Stomach (tissue), 4 donors: Measurements from ENCODE around the gene PCF11.

Experiments
- CTCF ChIP-seq, 7 experiments: fragments of 450-650 bp in 4 of 7; fragments of 200-600 bp in 3 of 7; sonication (generic) in 3 of 7; IDR thresholded peaks; one replicate each; pipeline ENCODE4 v1.5.1; 2016 to 2019; ENCODE audit warnings: antibody characterized with exemption in 7 of 7, control low read depth in 2 of 7, mild to moderate bottlenecking in 1 of 7
- POLR2A ChIP-seq, 4 donors: fragments of 450-650 bp; IDR thresholded peaks; one replicate each; pipeline ENCODE4 v1.6.1; 2016; ENCODE audit warnings: antibody characterized with exemption in 4 of 4, control low read depth in 2 of 4, mild to moderate bottlenecking in 1 of 4, moderate library complexity in 1 of 4

DNA sequence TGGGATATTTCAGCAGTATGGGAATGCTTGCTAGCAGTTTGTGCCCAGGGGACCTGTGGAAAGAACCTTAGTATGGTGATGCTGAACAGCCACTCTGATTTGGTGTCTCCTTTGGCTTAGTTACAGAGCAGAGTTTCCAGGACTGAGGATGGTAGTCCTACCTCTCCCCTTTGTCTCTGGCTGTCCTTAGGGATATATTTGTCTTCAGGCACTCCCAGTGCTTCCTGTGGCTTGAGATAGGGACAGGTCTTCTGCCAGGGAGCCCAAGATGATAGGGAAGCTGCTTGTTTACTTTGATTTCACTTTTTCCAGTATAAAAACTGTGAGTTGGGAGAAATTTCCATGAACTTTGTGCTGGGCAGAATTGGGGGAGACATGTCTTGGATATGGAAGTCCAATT, 64.8 kb downstream of the PCF11 start:
- TF ChIP-seq CTCF (IDR thresholded peaks at IDR 0.05) = no peak
- no peak for TF ChIP-seq POLR2A (IDR thresholded peaks at IDR 0.05)
